ENCODE measurements around the gene CCDC116.

The CCDC116 gene

DNA sequence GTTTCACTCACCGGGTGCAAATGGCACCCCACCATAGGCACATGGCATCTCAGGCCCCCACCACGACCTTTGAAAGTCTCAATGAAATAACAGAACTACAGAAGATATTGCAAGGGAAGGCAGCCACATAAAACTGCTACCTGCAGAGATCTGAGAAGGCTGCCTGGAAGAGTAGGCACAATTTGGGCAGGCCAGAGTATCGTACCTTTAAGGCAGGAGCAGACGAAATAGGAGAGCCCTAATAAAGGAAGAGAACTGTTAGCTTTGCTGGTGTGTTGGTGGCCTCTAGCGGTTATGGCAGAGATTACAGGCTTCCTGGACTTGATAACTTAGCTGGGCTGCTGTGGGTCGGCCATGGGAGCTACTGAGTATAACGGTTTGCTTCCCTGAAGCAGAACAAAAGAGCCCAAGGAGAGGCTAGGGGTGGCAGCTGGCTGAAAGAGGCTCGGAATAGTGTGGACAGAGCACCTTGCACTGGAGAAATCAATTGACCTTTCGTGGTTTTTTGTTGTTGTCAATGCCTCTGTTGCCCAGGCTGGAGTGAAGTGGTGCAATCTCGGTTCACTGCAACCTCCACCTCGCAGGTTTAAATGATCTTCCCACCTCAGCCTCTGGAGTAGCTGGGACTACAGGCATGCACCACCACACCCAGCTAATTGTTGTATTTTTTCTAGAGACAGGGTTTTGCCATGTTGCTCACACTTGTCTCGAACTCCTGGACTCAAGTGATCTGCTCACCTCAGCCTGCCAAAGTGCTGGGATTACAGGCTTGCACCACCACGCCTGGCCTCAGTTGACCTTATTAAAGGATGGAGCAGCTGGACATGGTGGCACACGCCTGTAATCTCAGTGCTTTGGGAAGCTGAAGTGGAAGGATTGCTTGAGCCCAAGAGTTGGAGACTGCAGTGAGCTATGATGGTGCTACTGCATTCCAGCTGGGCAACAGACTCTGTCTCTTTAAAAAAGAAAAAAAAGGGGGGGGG, 14.3 kb downstream of the CCDC116 start:
- TF ChIP-seq, protein P1, sequence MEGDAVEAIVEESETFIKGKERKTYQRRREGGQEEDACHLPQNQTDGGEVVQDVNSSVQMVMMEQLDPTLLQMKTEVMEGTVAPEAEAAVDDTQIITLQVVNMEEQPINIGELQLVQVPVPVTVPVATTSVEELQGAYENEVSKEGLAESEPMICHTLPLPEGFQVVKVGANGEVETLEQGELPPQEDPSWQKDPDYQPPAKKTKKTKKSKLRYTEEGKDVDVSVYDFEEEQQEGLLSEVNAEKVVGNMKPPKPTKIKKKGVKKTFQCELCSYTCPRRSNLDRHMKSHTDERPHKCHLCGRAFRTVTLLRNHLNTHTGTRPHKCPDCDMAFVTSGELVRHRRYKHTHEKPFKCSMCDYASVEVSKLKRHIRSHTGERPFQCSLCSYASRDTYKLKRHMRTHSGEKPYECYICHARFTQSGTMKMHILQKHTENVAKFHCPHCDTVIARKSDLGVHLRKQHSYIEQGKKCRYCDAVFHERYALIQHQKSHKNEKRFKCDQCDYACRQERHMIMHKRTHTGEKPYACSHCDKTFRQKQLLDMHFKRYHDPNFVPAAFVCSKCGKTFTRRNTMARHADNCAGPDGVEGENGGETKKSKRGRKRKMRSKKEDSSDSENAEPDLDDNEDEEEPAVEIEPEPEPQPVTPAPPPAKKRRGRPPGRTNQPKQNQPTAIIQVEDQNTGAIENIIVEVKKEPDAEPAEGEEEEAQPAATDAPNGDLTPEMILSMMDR (IDR thresholded peaks at IDR 0.05; ENCODE audit: low read depth, low read length) = peak; percentile 92
- in situ Hi-C loops (cut with HindIII; ENCODE audit: low sequenced_read_pairs) = no loop called here
- peak; percentile 75 for DNase-seq (ENCODE audit: low read depth, low spot score)
- H3K4me3 ChIP-seq (ENCODE audit: low read depth, low read length) = no peak overlapping the region

DNA sequence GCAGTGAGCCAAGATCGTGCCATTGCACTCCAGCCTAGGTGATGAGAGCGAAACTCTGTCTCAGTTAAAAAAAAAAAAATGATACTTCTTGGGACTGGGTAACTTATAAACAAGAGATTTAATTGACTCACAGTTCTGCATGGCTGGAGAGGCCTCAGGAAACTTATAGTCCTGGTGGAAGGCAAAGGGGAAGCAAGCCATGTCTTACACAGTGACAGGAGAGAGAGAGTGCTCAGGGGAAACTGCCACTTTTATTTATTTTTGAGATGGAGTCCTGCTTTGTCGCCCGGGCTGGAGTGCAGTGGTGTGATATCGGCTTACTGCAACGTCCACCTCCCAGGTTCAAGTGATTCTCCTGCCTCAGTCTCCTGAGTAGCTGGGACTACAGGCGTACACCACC, 17.7 kb downstream of the CCDC116 start:
- no peak for DNase-seq (ENCODE audit: low read depth, low spot score)
- TF ChIP-seq, protein P1 (IDR thresholded peaks at IDR 0.05; ENCODE audit: low read depth, low read length) = no peak

DNA sequence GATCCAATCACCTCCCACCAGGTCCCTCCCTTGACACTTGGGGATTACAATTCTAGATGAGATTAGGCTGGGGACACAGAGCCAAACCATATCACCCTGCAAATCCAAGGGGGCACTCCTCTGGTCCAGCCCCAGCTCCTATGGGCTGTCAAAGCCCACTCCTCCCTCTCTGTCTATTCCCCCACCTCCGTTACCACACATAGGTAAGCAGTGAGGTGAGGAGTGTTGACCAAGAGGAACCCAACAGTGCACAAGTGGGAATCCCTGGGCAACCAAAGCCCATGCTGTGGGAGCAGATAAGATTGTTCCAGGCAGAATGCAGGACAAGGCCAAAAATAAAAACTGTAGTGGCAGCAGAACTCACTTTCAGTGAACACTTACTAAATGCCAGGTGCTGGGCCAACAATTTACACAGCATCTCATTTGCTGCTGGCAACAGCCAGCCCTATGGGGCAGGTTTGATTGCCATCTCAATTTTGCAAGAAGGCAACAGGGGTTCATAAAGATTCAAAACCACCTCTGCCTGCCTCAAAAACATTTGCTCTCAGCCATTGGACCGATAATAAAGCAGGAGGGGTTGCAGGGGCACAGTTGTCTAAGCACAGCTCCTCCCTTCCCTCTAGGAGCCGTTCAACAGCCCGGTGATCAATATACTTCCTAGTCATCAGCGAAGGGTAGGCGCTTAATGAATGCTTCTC, 18.4 kb downstream of the CCDC116 start:
- TF ChIP-seq, protein P1 (IDR thresholded peaks at IDR 0.05; ENCODE audit: low read depth, low read length) = no peak
- in situ Hi-C loops (cut with HindIII; ENCODE audit: low sequenced_read_pairs) = no loop called here
- peak; percentile 2 for DNase-seq (ENCODE audit: low read depth, low spot score)
- peak overlapping the region; percentile 74 for H3K4me3 ChIP-seq (ENCODE audit: low read depth, low read length)

More for the DNA sequence above, 17.7 kb downstream of the CCDC116 start:
- H3K4me3 ChIP-seq (ENCODE audit: low read depth, low read length) = no peak overlapping the region
- in situ Hi-C loops (cut with HindIII; ENCODE audit: low sequenced_read_pairs) = no loop called here

DNA sequence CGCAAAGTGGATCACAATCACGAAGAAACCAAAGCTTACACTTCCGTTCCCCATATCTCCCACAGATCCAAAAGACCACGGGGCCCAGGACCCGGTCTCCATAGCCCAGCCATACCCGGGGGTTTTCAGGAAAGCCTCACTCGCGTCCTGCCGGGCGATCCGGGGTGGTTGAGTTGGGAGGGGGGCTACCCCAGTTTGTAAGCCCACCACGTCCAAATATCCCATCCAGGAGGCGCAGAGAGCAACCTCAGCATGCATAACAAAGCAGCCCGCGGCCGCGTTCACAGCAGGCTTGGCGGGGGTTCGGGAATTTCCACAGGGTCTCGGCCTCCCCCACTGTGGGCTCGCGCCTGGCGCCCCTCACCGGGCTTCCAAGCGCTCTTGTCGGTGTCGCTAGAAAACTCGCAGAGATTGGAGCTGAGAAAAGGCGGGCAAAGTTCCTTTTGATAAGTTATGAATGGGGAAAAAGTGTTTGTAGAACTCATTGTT, 19.0 kb downstream of the CCDC116 start:
- TF ChIP-seq, protein P1 (IDR thresholded peaks at IDR 0.05; ENCODE audit: low read depth, low read length) = no peak
- DNase-seq (ENCODE audit: low read depth, low spot score) = no peak
- peak overlapping the region; percentile 74 for H3K4me3 ChIP-seq (ENCODE audit: low read depth, low read length)
- in situ Hi-C loops (cut with HindIII; ENCODE audit: low sequenced_read_pairs) = no loop called here

DNA sequence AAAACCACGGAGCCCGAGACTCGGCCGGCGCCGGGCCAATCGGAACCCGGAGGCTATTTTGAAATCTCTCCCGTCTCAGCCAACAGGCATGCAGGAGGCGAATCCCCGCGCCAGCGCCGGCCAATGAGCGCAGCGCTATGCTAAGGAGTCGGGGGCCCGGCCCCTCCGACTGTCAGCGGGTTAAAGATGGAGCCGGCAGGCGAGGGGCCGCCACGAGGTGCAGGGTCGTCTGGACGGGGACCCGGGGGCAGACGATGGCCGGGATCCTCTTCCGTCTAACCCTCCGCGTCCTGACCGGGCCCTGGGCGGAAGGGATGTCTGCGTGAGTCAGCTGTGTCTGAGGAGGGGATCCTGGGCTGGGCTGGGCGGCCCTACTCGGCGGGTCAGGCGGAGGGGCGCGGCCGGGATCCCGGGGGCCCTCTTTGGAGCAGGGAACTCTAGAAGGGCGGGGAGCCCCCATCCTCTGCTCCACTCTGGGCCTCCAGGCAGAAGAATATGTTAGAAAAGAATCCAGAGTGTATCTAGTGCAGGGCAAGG, 19.5 kb downstream of the CCDC116 start:
- in situ Hi-C loops (cut with HindIII; ENCODE audit: low sequenced_read_pairs) = no loop called here
- DNase-seq (ENCODE audit: low read depth, low spot score) = peak; percentile 90
- peak overlapping the region; percentile 74 for H3K4me3 ChIP-seq (ENCODE audit: low read depth, low read length)
- TF ChIP-seq, protein P1 (IDR thresholded peaks at IDR 0.05; ENCODE audit: low read depth, low read length) = no peak

Data from astrocyte of the spinal cord (primary cell).